ENCODE data around the gene DCLK2. TPM values are rescaled to one million over a fixed set of nuclear protein-coding genes. Genes with fewer than 3 reads are reported as not detected.

Gene DCLK2
- total and polyA plus RNA-seq, 2 donors (not counting 1 experiment from before 2014, with no cell fraction given) = 0.91 to 3.3 TPM

GRCh38 chr4:150055467-150055866 is 22.8 kb upstream of the DCLK2 start:
- Histone ChIP-seq H3K27ac (ENCODE audit: low read length in 2 of 2) (no peak overlapping the region), H4K20me1 (ENCODE audit: control insufficient read depth, insufficient read depth, low read length, poor library complexity, severe bottlenecking) (no peaks in the 10 kb centered on the region), H3K4me3 (ENCODE audit: control extremely low read depth in 1 of 5, extremely low read depth in 1 of 5, insufficient read depth in 1 of 5, low read depth in 2 of 5, low read length in 4 of 5) (no peak overlapping the region), H3K4me1 (ENCODE audit: control insufficient read depth in 2 of 2, insufficient read depth in 2 of 2, low read length in 2 of 2) (no peaks in the 10 kb centered on the region), H3K36me3 (replicated peaks in 1 of 2; ENCODE audit: control extremely low read depth in 1 of 2, control insufficient read depth in 1 of 2, extremely low read depth in 1 of 2, insufficient read depth in 2 of 2, low read length in 1 of 2) (no peaks in the 10 kb centered on the region), H3K4me2 (replicated peaks; ENCODE audit: low read depth, low read length, poor library complexity, severe bottlenecking) (no peak overlapping the region), H2AFZ (ENCODE audit: insufficient read depth, low read depth, low read length, poor library complexity, severe bottlenecking) (no peak overlapping the region), H3K79me2 (ENCODE audit: control insufficient read depth, insufficient read depth, low read length) (no peaks in the 10 kb centered on the region), H3K9me3 (ENCODE audit: control extremely low read depth in 1 of 3, control insufficient read depth in 2 of 3, insufficient read depth in 1 of 3, low read length in 2 of 3) (peaks cover 0 to 7% (median 2%) of the 10 kb centered on the region in 3 donors), H3K27me3 (replicated peaks in 1 of 4; ENCODE audit: control extremely low read depth in 1 of 4, control insufficient read depth in 3 of 4, insufficient read depth in 4 of 4, low read length in 3 of 4) (peaks cover 0 to 7% (median 0%) of the 10 kb centered on the region in 4 experiments), H3K9ac (ENCODE audit: low read length) (no peak overlapping the region)
- TF ChIP-seq CTCF (IDR thresholded peaks at IDR 0.05) (no peak), EZH2 (IDR thresholded peaks at IDR 0.05; ENCODE audit: borderline replicate concordance, insufficient read depth, low read depth, low read length, poor library complexity, severe bottlenecking) (no peak)
- Mint-ChIP-seq H3K4me3 (no peak overlapping the region), H3K4me1 (no peaks in the 10 kb centered on the region), H3K9me3 (ENCODE audit: insufficient read depth) (no peaks in the 10 kb centered on the region), H3K27me3 (no peaks in the 10 kb centered on the region), H3K27ac (no peak overlapping the region)
- 86% methylated on average over 1 of the region's 1 CpG for WGBS (ENCODE audit: insufficient coverage)
- POLR2A ChIA-PET = no interaction called here
- intact Hi-C loops (cut with micrococcal nuclease) = no loop called here
- CTCF ChIA-PET = no interaction called here
- no peak for DNase-seq
- no peak for ATAC-seq (ENCODE audit: low read depth)

- H3K4me1 Mint-ChIP-seq = no peaks in the 10 kb centered on the region
- no peak overlapping the region for H3K9ac ChIP-seq (ENCODE audit: low read length)
- H3K27me3 ChIP-seq (replicated peaks in 1 of 4; ENCODE audit: control extremely low read depth in 1 of 4, control insufficient read depth in 3 of 4, insufficient read depth in 4 of 4, low read length in 3 of 4) = peaks cover 0 to 7% (median 0%) of the 10 kb centered on the region in 4 experiments
- peaks cover 0 to 4% (median 2%) of the 10 kb centered on the region in 3 donors for H3K9me3 ChIP-seq (ENCODE audit: control extremely low read depth in 1 of 3, control insufficient read depth in 2 of 3, insufficient read depth in 1 of 3, low read length in 2 of 3)
- TF ChIP-seq CTCF (IDR thresholded peaks at IDR 0.05) = no peak
- TF ChIP-seq EZH2 (IDR thresholded peaks at IDR 0.05; ENCODE audit: borderline replicate concordance, insufficient read depth, low read depth, low read length, poor library complexity, severe bottlenecking) = no peak
- no peak overlapping the region for H3K4me3 ChIP-seq (ENCODE audit: control extremely low read depth in 1 of 5, extremely low read depth in 1 of 5, insufficient read depth in 1 of 5, low read depth in 2 of 5, low read length in 4 of 5)
- no peaks in the 10 kb centered on the region for H3K9me3 Mint-ChIP-seq (ENCODE audit: insufficient read depth)
- H3K4me2 ChIP-seq (replicated peaks; ENCODE audit: low read depth, low read length, poor library complexity, severe bottlenecking) = no peak overlapping the region
- no peaks in the 10 kb centered on the region for H4K20me1 ChIP-seq (ENCODE audit: control insufficient read depth, insufficient read depth, low read length, poor library complexity, severe bottlenecking)
- H3K4me1 ChIP-seq (ENCODE audit: control insufficient read depth in 2 of 2, insufficient read depth in 2 of 2, low read length in 2 of 2) = no peaks in the 10 kb centered on the region
- POLR2A ChIA-PET = no interaction called here
- no peak overlapping the region for H3K27ac ChIP-seq (ENCODE audit: low read length in 2 of 2)
- no peaks in the 10 kb centered on the region for H3K36me3 ChIP-seq (replicated peaks in 1 of 2; ENCODE audit: control extremely low read depth in 1 of 2, control insufficient read depth in 1 of 2, extremely low read depth in 1 of 2, insufficient read depth in 2 of 2, low read length in 1 of 2)
- no peaks in the 10 kb centered on the region for H3K27me3 Mint-ChIP-seq
- DNase-seq (no peak), ATAC-seq (ENCODE audit: low read depth) (no peak)
- H3K79me2 ChIP-seq (ENCODE audit: control insufficient read depth, insufficient read depth, low read length) = no peaks in the 10 kb centered on the region
- no peak overlapping the region for H2AFZ ChIP-seq (ENCODE audit: insufficient read depth, low read depth, low read length, poor library complexity, severe bottlenecking)
- no peak overlapping the region for H3K4me3 Mint-ChIP-seq
- intact Hi-C loops (cut with micrococcal nuclease) = no loop called here
- no peak overlapping the region for H3K27ac Mint-ChIP-seq
- CTCF ChIA-PET = interaction anchor here (0.6 kb wide), 1 partner anchor 810 kb away, joined by 3 read pairs; no protein-coding TSS in a partner anchor
Measured at GRCh38 chr4:150056569-150056968, 21.7 kb upstream of the DCLK2 start.
